GM18505 (cell line): Measurements from ENCODE around the gene GRM2.
A peak's percentile ranks its signal among the peaks of the same experiment; 100 is the strongest.

Experiments
- ATAC-seq: cut with Tn5 transposase; IDR thresholded peaks from one replicate; pipeline ENCODE4 v1.9.1; 2021; ENCODE audit not compliant: unreplicated experiment
- POLR2A ChIP-seq: IDR thresholded peaks from 4 replicates; pipeline ENCODE4 v1.6.1; 2011; ENCODE audit warnings: borderline replicate concordance; ENCODE audit not compliant: insufficient read depth, insufficient read length; ENCODE audit errors: extremely low read depth

The GRM2 gene

DNA sequence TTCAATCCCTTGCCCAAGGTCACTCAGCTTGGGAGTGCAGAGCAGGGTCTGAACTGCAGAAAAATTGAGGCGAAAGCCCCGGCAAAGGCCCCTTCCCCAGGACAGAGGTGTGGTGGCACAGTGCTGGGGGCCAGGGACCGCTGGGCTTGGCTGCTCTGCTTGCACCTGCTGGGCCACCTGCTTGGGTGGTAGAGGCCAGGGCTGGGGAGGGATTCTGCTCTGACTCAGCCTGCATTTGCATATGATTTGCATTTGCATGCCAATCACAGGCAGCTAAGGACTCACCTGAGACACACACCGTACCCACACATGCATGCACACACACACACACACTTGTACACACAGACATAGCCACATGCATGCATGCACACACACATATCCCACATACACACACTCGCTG, 9.9 kb downstream of the GRM2 start:
- ATAC-seq, result no peak
- no peak for TF ChIP-seq POLR2A

DNA sequence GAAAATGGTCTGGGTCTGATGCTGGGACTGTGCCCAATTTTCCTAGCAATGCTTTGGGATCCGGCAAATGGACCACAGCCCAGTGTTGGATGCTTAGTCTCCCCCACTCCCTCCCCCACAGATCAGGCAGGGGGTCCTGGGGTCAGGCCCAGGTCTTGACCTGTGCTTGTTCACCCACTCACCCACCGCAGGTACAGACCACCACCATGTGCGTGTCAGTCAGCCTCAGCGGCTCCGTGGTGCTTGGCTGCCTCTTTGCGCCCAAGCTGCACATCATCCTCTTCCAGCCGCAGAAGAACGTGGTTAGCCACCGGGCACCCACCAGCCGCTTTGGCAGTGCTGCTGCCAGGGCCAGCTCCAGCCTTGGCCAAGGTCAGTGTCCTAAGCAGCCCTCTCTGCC, 10.6 kb downstream of the GRM2 start:
- ATAC-seq, result no peak
- no peak for TF ChIP-seq POLR2A

- no peak for ATAC-seq
- TF ChIP-seq POLR2A, result no peak
Observed at GRCh38 chr3:51717947-51718346, 11.1 kb downstream of the GRM2 start.

DNA sequence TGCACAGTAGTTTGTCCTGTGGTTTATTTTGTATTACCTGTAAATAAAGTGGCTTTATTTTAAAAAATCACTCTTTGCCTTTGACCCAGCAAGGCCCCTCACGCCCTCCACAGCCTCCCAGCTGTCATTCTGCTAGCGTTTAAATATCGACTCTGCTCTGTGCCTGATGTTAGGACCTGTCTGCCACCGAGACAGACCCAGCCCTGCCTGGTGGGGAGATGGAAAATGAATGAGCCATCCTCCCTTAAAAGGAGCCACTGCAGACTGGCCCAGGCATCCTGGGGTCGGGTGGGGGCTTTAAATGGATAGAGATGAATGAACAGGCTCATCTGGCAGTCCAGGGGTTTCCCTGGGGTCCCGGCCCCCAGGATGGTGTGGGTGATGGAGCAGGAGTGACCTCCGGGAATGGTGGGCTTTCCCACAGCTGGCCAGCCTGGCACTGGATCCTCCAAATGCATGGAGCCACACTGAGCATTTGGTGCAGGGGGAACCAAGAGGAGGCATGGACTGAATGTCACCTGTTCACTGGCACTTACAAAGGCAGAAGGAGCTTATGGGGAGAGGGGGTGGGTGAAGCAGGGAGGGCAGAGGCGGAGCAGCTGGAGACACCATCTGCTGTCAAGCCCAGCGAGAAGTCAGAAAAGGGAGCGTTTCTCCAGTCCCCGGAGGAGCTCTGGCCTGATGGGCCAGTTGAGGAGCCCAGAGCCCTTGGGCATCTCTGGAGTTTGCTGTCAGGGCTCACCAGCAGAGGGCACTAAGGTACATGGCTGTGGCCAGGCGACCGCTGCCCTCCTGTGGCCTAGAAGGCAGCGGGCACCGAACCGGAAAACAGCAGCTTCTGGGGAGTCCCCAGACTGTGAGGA, 11.9 kb downstream of the GRM2 start:
- peak; percentile 62 for ATAC-seq
- TF ChIP-seq POLR2A, result no peak

- ATAC-seq, result no peak
- no peak for TF ChIP-seq POLR2A
Observed at GRCh38 chr3:51719410-51720025, 12.7 kb downstream of the GRM2 start.

- TF ChIP-seq POLR2A, result no peak
- ATAC-seq, result no peak
Observed at GRCh38 chr3:51720292-51721061, 13.6 kb downstream of the GRM2 start.

DNA sequence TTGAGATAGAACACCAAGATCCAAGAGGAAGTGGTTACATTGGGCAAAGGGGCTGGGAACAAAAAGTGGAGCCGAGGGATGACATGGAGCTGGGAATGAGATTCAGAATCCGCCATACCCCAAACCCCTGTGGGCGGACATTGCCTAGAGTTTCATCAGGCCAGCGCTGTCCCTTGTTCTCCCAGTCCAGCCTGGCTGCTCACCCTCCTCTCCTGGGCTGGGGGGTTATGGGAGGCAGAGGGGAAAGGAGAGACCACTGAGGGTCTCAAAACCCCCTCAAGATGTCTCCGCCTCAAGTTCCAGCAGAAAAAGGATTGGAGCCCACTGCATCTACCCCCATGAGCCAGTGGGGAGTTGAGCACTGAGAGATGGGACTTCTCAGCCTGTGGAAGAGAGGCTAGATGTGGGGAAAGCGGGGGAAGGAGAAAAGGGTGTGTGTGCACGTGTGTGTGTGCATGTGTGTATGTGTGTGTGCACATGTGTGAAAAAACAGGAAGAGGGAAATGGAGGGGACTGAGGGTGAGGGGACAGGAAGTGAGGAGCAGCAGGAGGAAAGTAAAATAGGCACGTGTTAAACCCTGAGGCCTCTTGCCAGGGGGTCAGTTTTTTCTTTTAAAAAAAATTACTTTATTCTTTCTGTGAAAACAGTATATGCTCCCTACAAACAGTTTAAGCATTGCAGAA, 14.3 kb downstream of the GRM2 start:
- no peak for ATAC-seq
- no peak for TF ChIP-seq POLR2A

DNA sequence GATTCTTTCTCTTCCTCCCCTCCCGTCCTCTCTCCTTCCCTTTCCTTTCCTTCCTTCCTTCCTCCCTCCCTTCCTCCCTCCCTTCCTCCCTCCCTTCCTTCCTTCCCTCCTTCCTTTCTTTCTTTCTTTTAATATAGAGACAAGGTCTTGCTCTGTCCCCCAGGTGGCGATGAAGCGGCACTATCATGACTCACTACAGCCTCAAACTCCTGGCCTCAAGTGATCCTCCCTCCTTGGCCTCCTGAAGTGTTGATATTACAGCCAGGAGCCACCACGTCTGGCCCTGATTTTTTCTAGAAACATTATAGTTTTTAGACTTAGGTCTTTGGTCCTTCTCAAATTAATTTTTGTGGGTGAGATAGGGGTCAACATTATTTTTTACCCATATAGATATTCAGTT, 15.5 kb downstream of the GRM2 start:
- TF ChIP-seq POLR2A, result no peak

GRCh38 chr3:51727500-51727899, 20.6 kb downstream of the GRM2 start:
- no peak for ATAC-seq
- TF ChIP-seq POLR2A, result no peak

More for the DNA sequence above, 15.5 kb downstream of the GRM2 start:
- ATAC-seq, result no peak

- ATAC-seq, result no peak
- TF ChIP-seq POLR2A, result no peak
Observed at GRCh38 chr3:51729042-51729633, 22.3 kb downstream of the GRM2 start.

GRCh38 chr3:51733859-51734571, 27.1 kb downstream of the GRM2 start:
- no peak for TF ChIP-seq POLR2A

DNA sequence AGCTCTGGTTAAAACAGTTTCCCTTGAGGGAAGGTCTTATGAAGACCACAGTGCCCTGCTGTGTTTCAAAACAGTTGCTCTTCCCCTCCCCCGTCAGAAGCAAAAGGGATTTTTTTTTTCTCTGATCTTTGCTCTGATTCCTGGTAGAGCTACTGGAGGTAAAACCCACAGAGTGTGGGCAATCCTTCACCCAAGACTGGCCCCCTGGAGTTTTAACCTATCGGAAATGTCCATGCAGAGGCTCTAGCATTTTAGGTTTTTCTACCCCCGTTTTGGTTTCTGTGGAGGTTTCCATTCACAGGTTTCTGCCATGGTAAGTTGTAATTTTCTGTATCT, 27.7 kb downstream of the GRM2 start:
- ATAC-seq, result no peak

More at GRCh38 chr3:51733859-51734571, 27.1 kb downstream of the GRM2 start:
- no peak for ATAC-seq

DNA sequence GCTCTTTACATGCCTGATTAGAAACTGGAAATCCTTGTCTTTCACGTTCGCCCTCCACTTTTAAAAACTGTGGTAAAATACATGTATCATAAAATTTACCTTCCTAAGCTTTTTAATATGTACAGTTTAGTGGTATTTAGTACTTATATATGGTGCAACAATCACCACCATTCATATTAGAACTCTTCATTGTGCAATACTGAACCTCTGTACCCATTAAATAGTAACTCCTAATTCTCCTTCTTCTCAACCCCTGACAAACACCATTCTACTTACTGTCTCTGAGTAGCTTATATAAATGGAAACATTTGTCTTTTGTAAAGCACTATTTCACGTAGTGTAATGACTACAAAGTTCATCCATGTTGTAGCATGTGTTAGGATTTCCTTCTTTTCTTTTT, 28.2 kb downstream of the GRM2 start:
- no peak for TF ChIP-seq POLR2A
- ATAC-seq, result no peak

More for the DNA sequence above, 27.7 kb downstream of the GRM2 start:
- TF ChIP-seq POLR2A, result no peak

DNA sequence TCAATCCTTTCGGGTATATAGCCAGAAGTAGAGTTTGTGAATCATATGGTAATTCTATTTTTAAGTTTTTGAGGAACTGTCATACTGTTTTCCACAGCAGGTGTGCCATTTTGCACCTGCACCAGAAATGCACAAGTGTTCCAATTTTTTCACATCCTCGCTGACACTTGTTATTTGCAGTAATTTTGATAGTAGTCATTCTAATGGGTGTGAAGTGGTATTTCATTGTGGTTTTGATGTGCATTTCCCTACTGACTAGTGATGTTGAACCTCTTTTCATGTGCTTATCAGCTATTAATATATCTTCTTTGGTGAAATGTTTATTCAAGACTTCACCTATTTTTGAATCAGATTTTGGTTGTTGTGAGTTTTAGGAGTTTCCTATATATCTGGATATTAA, 29.1 kb downstream of the GRM2 start:
- ATAC-seq, result no peak

More for the DNA sequence above, 29.1 kb downstream of the GRM2 start:
- TF ChIP-seq POLR2A, result no peak
